Measurements from ENCODE around the gene MTARC2. TPM values are rescaled to one million over a fixed set of nuclear protein-coding genes. Genes with fewer than 3 reads are reported as not detected.

The MTARC2 gene
- total RNA-seq, 1 donor from 2014 or later: 27.4 TPM

Other genes with a start within 250 kb of the MTARC2 start
- gene MARK1, start 220.2 kb upstream of the MTARC2 start, total RNA-seq: 17.3 TPM
- 22.4 TPM for gene C1orf115, start 58.0 kb upstream of the MTARC2 start, total RNA-seq
- gene MTARC1, start 38.6 kb downstream of the MTARC2 start, total RNA-seq: 7.9 TPM
- gene HLX, start 131.1 kb downstream of the MTARC2 start, total RNA-seq: 5.0 TPM